Measurements from ENCODE around the gene EOLA1.

Gene EOLA1

GRCh38 chrX:149540621-149541520 lies at the start of gene EOLA1:
Gene EOLA1, plus strand, starts transcription at chrX:149541012. Its CDS starts 4,619 bp downstream, at chrX:149545631.
- peak; percentile 97 for DNase-seq (ENCODE audit: low read depth)
- TF ChIP-seq CTCF (IDR thresholded peaks at IDR 0.05; ENCODE audit: insufficient read depth, low read depth, low read length, missing control alignments): no peak
- peak within 1 kb of the TSS; percentile 78 for H3K4me3 ChIP-seq (ENCODE audit: low read depth, low read length)

GRCh38 chrX:149491812-149492211 lies 49.0 kb upstream of the EOLA1 start:
- TF ChIP-seq CTCF (IDR thresholded peaks at IDR 0.05; ENCODE audit: insufficient read depth, low read depth, low read length, missing control alignments): no peak
- H3K4me3 ChIP-seq (ENCODE audit: low read depth, low read length): no peak overlapping the region
- no peak for DNase-seq (ENCODE audit: low read depth)

GRCh38 chrX:149493567-149494562 lies 46.9 kb upstream of the EOLA1 start:
- DNase-seq (ENCODE audit: low read depth): no peak
- TF ChIP-seq CTCF (IDR thresholded peaks at IDR 0.05; ENCODE audit: insufficient read depth, low read depth, low read length, missing control alignments): no peak
- H3K4me3 ChIP-seq (ENCODE audit: low read depth, low read length): no peak overlapping the region

GRCh38 chrX:149494844-149495565 lies 45.8 kb upstream of the EOLA1 start:
- H3K4me3 ChIP-seq (ENCODE audit: low read depth, low read length): no peak overlapping the region
- no peak for TF ChIP-seq CTCF (IDR thresholded peaks at IDR 0.05; ENCODE audit: insufficient read depth, low read depth, low read length, missing control alignments)
- DNase-seq (ENCODE audit: low read depth): no peak

- DNase-seq (ENCODE audit: low read depth): no peak
- no peak for TF ChIP-seq CTCF (IDR thresholded peaks at IDR 0.05; ENCODE audit: insufficient read depth, low read depth, low read length, missing control alignments)
- H3K4me3 ChIP-seq (ENCODE audit: low read depth, low read length): no peak overlapping the region
These were observed 45.2 kb upstream of the EOLA1 start for GRCh38 chrX:149495573-149496071.

GRCh38 chrX:149497054-149497453 lies 43.8 kb upstream of the EOLA1 start:
- no peak for TF ChIP-seq CTCF (IDR thresholded peaks at IDR 0.05; ENCODE audit: insufficient read depth, low read depth, low read length, missing control alignments)
- no peak for DNase-seq (ENCODE audit: low read depth)
- H3K4me3 ChIP-seq (ENCODE audit: low read depth, low read length): no peak overlapping the region
